Jurkat, Clone E6-1 (cell line): Measurements from ENCODE around the gene EPB42.

Experiments used
- DNase-seq: peaks from one replicate; pipeline ENCODE4 v3.0.0-alpha.2; 2011; ENCODE audit warnings: low read depth, low spot score
- H3K4me3 ChIP-seq: 2 replicates; pipeline ENCODE4 v1.5.1; 2011; ENCODE audit warnings: mild to moderate bottlenecking, low read length, control low read depth, moderate library complexity

Gene EPB42

DNA sequence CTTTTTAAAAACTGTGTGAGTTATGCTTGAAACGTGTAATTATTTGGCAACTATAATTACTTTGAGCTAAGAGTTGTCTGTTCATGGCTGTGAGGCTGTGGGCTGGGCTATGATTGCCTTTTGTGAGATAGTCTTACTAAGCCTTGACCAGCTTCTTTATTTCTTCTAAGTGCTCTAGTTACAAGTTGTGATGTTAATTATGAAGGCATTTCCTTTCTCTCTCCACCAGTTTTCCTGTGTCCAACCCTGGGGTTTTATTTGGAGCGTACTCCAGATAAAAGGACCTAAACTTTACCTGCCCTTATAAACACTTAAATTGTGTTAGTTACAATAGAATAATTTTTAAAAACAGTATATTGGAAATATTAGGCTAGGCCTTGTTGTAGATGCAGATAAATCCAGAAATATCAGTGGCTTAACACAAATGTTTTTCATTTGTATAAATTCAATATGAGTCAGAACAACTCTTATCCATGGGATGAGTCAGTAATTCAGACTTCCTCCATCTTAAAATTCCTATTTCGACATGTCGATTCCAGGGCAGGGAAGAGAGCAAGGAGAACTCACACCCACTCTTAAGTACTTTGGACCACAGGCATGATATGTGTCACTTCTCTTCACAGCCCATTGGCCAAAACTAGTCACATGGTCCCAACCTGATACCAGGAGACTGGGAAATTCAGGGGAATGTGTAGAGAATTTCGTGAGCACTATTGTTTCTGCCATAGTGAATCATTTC lies 70.5 kb downstream of the EPB42 start:
- no peak overlapping the region for H3K4me3 ChIP-seq
- DNase-seq = no peak
